Keratinocyte (primary cell): Measurements from ENCODE around the gene LAMB4. TPM values are rescaled to one million over a fixed set of nuclear protein-coding genes. Genes with fewer than 3 reads are reported as not detected.

Source experiments
- DNase-seq: peaks from one replicate; pipeline ENCODE4 v3.0.0-alpha.2; 2011; ENCODE audit warnings: low read depth, missing footprints, low spot score
- FAIRE-seq: peaks from 2 replicates; lab custom pipeline; 2011; peaks lifted over from hg19 to GRCh38; lab: Jason Lieb, UNC
- H2AFZ ChIP-seq: 2 replicates; pipeline ENCODE4 v1.6.0; 2012; ENCODE audit warnings: low read length, control low read depth, inconsistent platforms; ENCODE audit not compliant: control insufficient read depth
- H3K27ac ChIP-seq: 2 replicates; pipeline ENCODE4 v1.5.1; 2011; ENCODE audit warnings: low read length; ENCODE audit not compliant: control insufficient read depth, insufficient read depth
- H3K27me3 ChIP-seq: 3 replicates; pipeline ENCODE4 v1.6.0; 2011; ENCODE audit warnings: low read length; ENCODE audit not compliant: control insufficient read depth, insufficient read depth; ENCODE audit errors: extremely low read depth
- H3K36me3 ChIP-seq, 2 experiments: 2 replicates in 1 of 2; 3 replicates in 1 of 2; pipeline ENCODE4 v1.5.1; 2011; ENCODE audit warnings: low read length in 2 of 2, mild to moderate bottlenecking in 1 of 2; ENCODE audit not compliant: control insufficient read depth in 2 of 2, insufficient read depth in 2 of 2; ENCODE audit errors: extremely low read depth in 1 of 2
- H3K4me1 ChIP-seq: 3 replicates; pipeline ENCODE4 v1.5.1; 2011; ENCODE audit warnings: low read length; ENCODE audit not compliant: control insufficient read depth, insufficient read depth; ENCODE audit errors: extremely low read depth
- H3K4me2 ChIP-seq: 3 replicates; pipeline ENCODE4 v1.6.0; 2011; ENCODE audit warnings: low read depth, low read length; ENCODE audit not compliant: control insufficient read depth, insufficient read depth; ENCODE audit errors: extremely low read depth
- H3K4me3 ChIP-seq, 3 experiments: fragments of 200-600 bp in 1 of 3; sonication (generic) in 1 of 3; 2 replicates in 2 of 3; 3 replicates in 1 of 3; pipeline ENCODE4 v1.5.1; 2011 to 2016; ENCODE audit warnings: low read length in 3 of 3, mild to moderate bottlenecking in 3 of 3, control low read depth in 2 of 3, inconsistent platforms in 1 of 3, low read depth in 1 of 3, mixed read lengths in 1 of 3, mixed run types in 1 of 3, moderate library complexity in 1 of 3; ENCODE audit not compliant: control insufficient read depth in 2 of 3, insufficient read depth in 2 of 3; ENCODE audit errors: extremely low read depth in 1 of 3
- H3K79me2 ChIP-seq: 2 replicates; pipeline ENCODE4 v1.6.0; 2012; ENCODE audit warnings: low read length; ENCODE audit not compliant: control insufficient read depth, insufficient read depth
- H3K9ac ChIP-seq: 3 replicates; pipeline ENCODE4 v1.6.0; 2011; ENCODE audit warnings: low read length; ENCODE audit not compliant: control insufficient read depth, insufficient read depth; ENCODE audit errors: extremely low read depth
- H3K9me1 ChIP-seq: 3 replicates; pipeline ENCODE4 v1.6.0; 2011; ENCODE audit warnings: low read length; ENCODE audit not compliant: control insufficient read depth, insufficient read depth; ENCODE audit errors: extremely low read depth
- H3K9me3 ChIP-seq: 2 replicates; pipeline ENCODE4 v1.5.1; 2012; ENCODE audit warnings: low read depth, low read length; ENCODE audit not compliant: control insufficient read depth
- H4K20me1 ChIP-seq: 3 replicates; pipeline ENCODE4 v1.6.0; 2011; ENCODE audit warnings: low read length; ENCODE audit not compliant: control insufficient read depth, insufficient read depth; ENCODE audit errors: extremely low read depth
- EZH2 ChIP-seq: IDR thresholded peaks from one replicate; pipeline ENCODE4 v1.6.1; 2012; ENCODE audit warnings: inconsistent platforms, mild to moderate bottlenecking, low read length, moderate library complexity
- dilution Hi-C: fragments of 300-500 bp; cut with MboI; formaldehyde crosslinking; loops from one replicate; pipeline ENCODE4 v1.7.0; 2020; ENCODE audit warnings: low sequenced_read_pairs; ENCODE audit not compliant: extremely low pct_ligation_motif_present
- polyA plus RNA-seq, 5 experiments: library from polyadenylated mRNA; depleted of rRNA in 3 of 5; stranded (reverse) in 3 of 5; stranded (forward) in 1 of 5; unstranded in 1 of 5; fragments of >200 nt; gene quantifications; 1 replicate in 1 of 5; 2 replicates in 3 of 5; 3 replicates in 1 of 5; pipeline versions ENCODE4 v1.2.1 to v1.2.3, GENCODE V29; 2011 to 2012; ENCODE audit warnings: missing spikeins in 2 of 5, low read depth in 1 of 5, low replicate concordance in 1 of 5
- TF ChIP-seq, protein P1 (sequence below), 3 experiments: IDR thresholded peaks in 1 of 3; conservative IDR thresholded peaks in 1 of 3; optimal IDR thresholded peaks in 1 of 3; 2 replicates in 2 of 3; 3 replicates in 1 of 3; pipeline versions ENCODE3 to v1.5.1; 2011; ENCODE audit warnings: low read length in 3 of 3, mild to moderate bottlenecking in 3 of 3, moderate library complexity in 2 of 3, control low read depth in 1 of 3, inconsistent platforms in 1 of 3; ENCODE audit not compliant: insufficient read depth in 2 of 3; ENCODE audit errors: extremely low read depth in 1 of 3

The LAMB4 gene
- polyA plus RNA-seq, 1 donor (not counting 4 experiments of a cell fraction or from before 2014, with no cell fraction given) = 3.7 TPM

DNA sequence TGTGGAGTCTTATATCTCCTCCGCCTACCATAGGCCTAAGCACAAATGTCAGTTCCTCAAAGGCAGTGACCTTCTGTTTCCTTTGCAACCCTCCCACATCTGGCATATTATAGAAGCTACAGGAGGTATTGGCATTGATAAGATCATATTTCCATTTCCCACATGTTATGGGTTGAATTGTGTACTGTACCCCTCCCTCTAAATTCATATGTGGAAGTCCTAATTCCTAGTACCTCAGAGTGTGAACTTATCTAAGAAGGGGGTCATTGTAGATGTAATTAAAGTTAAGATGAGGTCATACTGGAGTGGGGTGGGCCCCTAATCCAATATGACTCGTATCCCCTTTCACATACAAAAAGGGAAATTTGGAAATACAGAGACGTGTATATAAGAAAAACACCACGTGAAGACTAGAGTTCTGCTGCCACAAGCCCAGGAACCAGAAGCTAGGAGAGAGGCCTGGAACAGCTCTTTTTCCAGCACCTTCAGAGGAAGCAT is 6.1 kb upstream of the LAMB4 start:
- Histone ChIP-seq H3K36me3 (no peaks in the 10 kb centered on the region), H3K4me1 (peaks cover 18% of the 10 kb centered on the region), H3K27ac (no peak overlapping the region), H2AFZ (no peak overlapping the region), H3K9me3 (no peaks in the 10 kb centered on the region), H3K4me2 (no peak overlapping the region), H3K9ac (no peak overlapping the region), H3K27me3 (no peaks in the 10 kb centered on the region), H4K20me1 (no peaks in the 10 kb centered on the region), H3K79me2 (no peaks in the 10 kb centered on the region), H3K9me1 (no peaks in the 10 kb centered on the region), H3K4me3 (no peak overlapping the region)
- dilution Hi-C loops = no loop called here
- no peak for TF ChIP-seq EZH2
- TF ChIP-seq, protein P1, sequence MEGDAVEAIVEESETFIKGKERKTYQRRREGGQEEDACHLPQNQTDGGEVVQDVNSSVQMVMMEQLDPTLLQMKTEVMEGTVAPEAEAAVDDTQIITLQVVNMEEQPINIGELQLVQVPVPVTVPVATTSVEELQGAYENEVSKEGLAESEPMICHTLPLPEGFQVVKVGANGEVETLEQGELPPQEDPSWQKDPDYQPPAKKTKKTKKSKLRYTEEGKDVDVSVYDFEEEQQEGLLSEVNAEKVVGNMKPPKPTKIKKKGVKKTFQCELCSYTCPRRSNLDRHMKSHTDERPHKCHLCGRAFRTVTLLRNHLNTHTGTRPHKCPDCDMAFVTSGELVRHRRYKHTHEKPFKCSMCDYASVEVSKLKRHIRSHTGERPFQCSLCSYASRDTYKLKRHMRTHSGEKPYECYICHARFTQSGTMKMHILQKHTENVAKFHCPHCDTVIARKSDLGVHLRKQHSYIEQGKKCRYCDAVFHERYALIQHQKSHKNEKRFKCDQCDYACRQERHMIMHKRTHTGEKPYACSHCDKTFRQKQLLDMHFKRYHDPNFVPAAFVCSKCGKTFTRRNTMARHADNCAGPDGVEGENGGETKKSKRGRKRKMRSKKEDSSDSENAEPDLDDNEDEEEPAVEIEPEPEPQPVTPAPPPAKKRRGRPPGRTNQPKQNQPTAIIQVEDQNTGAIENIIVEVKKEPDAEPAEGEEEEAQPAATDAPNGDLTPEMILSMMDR (optimal IDR thresholded peaks at IDR 0.05 in 1 of 3, IDR thresholded peaks at IDR 0.05 in 1 of 3, conservative IDR thresholded peaks at IDR 0.05 in 1 of 3; ENCODE audit: extremely low read depth in 1 of 3, insufficient read depth in 2 of 3, low read length in 3 of 3) = no peak
- FAIRE-seq (no peak), DNase-seq (no peak)

DNA sequence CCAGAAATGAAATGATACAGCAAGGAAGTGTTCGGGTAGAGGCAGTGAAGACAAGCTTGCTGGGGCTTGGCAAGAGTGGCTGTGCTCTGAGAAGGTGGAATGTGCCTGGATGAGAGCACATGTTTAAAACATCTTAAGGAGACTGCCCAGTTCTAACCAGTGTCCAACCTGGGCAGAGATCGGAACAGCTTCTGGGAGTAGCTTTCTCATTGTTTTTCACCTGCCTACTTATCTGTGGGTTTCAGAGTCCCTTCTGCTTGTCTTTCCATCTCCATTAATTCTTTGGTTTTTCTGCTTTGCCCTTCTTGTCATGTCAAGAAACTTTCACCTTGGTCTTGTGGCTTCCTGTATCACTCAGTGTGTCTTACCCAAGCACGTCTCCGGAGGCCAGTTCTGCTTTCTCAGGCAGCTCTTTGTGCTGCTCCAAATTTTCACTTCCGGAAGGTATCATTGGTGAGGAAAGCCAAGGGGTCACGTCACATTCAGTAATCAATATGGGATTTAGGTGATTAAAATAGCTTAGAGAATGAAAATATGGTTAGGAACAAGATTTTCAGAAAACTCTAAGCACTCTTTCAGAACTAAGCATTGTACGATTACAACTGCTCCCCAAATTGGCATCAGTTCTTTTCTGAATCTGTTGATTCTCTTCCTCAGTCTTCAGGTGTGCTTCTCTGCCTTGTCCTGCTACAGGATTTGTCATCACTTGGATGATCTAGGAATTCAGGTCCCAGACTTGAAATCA is 5.5 kb upstream of the LAMB4 start:
- Histone ChIP-seq H2AFZ (no peak overlapping the region), H3K9ac (no peak overlapping the region), H3K4me2 (no peak overlapping the region), H3K79me2 (no peaks in the 10 kb centered on the region), H4K20me1 (no peaks in the 10 kb centered on the region), H3K9me3 (no peaks in the 10 kb centered on the region), H3K4me1 (peaks cover 24% of the 10 kb centered on the region), H3K9me1 (no peaks in the 10 kb centered on the region), H3K4me3 (no peak overlapping the region), H3K27ac (no peak overlapping the region), H3K36me3 (no peaks in the 10 kb centered on the region), H3K27me3 (no peaks in the 10 kb centered on the region)
- TF ChIP-seq, protein P1 (optimal IDR thresholded peaks at IDR 0.05 in 1 of 3, IDR thresholded peaks at IDR 0.05 in 1 of 3, conservative IDR thresholded peaks at IDR 0.05 in 1 of 3; ENCODE audit: extremely low read depth in 1 of 3, insufficient read depth in 2 of 3, low read length in 3 of 3) = no peak
- TF ChIP-seq EZH2 = no peak
- dilution Hi-C loops = no loop called here
- FAIRE-seq (peak; percentile 5), DNase-seq (no peak)
